Stromal cell of bone marrow (primary cell): Measurements from ENCODE around the gene STK17A.

ENCODE experiments used
- DNase-seq: peaks from one replicate; pipeline ENCODE4 v3.0.0-alpha.2; 2012; ENCODE audit warnings: low read depth

STK17A gene

DNA sequence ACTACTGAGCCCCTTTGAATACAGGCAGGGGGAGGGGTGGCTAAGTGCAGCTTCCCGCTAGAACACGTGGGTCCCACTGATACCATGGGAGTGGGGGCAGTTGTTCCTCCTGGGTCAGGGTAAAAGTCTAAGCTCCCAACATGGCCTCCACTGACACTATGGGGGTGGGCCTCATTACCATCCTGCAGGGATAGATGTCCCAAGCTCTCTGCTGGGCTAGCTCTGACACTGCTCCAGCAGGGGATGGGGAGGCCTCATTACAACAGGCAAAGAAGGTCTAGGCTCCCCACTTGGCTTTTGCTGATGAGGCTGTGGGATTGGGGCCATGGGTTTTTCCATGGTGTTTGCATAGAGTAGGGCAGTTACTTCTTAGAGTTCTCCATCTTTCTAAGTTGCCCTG lies 51.5 kb downstream of the STK17A start:
- DNase-seq: no peak

DNA sequence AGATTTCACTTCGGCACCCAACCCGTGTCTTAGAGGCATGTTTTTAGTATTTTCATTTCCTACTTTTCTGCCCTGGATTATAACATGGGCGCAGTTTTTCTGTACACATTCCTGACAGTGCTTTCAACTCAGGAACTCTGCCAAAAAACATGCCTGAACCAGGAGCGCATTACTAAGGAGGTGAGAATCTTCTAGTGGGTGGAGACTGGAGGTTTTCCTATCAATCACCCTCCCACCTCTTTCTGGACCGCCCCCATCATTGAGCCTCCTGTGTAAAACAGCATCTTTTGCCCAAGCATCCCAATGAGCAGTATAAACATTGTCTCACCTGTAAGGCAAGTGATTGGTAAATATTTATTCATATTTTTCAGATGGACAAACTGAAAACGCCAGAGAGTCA lies 53.2 kb downstream of the STK17A start:
- DNase-seq: no peak

DNA sequence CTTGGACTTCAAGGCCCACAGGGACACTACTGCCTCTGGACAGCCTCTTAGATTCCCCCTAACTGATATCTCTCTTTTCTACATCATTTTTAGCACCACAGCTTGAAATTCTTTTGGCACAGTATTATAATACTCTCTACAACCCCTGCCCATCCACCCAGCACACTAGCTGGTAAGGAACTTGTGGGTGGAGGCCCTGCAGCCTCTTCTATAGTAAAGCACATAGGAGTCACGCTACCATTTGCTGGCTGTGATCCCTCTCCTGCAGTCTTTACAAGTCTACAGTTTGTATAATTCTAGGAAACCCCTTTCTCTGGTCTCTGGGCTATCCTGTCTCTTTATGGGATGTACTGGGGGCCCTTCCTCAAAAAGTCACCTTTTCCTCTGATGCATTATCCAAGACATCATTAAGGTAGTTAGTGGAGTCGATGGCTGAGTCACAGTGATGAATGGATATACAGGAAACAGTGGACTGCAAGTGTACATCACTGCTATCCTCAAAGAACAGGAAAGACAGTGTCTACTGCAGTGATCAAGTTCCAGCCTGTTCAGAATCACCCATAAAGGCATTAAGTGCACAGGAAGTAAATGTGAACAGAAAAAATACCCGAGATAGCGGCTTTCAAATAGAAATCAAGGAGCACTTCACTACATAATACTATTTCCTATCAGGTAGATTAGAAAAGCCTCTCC lies 54.4 kb downstream of the STK17A start:
- no peak for DNase-seq

DNA sequence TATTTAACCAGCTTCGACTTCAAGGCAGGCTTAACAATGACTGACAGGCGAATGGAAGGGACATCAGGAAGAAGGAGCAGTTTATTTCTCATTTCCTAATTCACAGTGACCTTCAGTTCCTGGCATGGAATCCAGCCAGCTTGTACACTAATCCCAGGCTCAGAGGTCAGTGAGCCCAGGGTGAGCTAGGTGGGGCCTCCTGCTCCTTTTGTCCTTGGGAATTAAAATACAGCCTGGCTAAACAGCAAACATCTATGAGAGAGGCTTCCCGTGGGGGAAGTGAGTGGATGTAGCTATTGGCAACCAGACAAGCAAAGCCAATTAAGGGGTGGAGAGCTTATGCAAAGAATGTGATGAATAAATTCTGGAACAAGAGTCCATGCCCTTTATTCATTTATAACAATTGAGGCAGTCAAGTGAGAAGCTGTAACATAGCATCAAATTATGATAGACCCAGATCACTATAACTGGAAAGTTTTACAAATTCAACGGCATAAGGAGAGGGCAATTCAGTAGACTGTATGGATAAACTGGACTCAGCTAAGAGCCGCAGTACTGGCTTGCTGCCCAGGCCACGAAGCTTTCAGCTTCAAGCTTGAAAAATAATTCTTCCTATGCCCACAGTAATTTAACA lies 57.1 kb downstream of the STK17A start:
- peak; percentile 95 for DNase-seq

DNA sequence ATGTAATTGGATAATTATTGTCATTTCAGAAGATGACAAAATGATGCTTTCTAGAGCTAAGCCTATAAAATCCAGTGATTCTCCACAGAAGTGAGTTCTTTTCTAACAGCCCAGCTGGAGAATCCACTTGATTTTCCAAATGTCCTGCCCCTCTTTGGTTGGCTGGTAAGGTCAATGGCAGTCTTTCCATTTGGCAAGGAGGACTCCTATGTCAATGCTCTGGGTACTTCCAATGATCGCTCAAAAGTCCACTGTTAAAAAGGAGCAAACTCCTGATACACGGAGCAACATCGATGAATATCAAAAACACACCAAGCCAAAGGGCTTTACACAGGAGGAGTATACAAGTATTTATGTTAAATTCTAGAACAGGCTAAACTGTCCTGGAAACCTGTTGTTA lies 57.8 kb downstream of the STK17A start:
- no peak for DNase-seq

DNA sequence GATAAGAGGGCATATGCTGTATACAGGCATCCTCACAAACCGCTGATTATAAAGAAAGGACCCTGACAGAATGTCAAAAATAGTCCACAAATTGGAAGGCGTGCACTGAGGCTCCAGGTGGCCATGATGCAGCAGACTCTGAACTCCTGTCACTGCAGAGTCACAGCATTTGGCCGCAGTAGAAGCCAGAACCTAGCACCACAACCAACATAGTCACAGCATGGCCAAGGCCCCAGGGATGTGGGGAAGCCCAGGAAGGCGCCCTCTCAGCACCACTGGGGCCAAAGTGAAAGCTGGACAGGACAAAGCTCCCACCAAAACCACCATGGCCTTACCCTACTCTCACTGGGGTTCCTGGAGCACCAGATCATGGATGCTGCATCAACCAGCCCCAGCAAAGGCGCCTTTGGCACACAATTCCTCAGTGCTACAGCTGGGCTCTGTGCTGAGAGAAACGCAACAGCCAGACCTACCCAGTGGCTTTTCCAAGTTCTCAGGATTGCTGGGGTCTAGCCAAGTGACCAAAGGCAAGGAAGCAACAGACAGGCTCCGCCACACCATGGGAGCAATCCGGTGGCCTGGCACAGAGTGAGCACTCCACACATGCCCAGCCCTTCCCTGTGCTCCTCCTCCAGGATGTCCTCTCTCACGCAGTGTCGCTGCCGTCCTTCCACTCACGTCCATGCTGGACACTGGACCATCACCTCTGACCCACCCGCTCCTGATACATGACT lies 60.2 kb downstream of the STK17A start:
- DNase-seq: no peak

DNA sequence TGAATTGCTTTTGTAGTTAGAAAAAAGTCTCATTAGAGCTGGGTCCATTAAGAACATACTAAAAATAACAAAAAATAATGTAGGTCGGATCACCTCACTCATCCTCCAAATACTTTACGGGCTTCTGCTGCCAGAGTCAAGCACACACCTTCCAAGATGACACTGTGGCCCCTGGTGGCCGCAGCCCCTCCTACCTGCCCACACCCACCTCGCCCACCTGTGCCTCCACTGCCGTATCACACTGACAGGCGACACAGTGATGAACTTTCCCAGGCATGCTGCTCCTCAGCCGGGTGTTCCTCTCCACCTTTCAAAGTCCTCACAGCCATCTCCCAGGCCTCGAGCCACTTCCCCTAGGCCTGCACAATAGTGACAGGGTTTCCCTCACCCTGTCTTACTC lies 60.9 kb downstream of the STK17A start:
- DNase-seq: no peak

DNA sequence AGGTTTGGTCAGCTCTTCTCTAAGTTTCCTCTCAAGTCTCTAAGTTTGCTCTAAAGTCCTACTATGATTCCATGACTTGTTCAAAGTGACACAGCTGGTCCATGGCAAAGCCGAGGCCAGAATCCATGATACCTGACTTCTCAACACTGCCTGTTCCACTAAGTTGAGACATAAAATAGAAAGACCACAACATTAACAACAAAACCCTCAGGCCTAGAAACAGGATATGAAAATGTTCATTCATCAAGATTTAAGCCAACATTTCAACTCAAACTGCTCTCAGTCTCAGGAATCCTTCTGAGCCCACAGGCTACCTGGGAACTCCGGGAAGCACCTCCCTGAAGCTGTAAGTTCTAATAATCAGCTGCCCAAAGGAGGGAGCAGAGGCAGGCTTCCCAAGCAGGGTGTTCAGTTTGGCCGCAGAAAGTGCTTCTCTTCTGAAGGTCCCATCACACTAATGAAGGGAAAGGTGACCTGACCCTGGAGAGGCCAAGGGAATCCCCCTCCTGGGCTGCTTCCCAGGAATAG lies 62.9 kb downstream of the STK17A start:
- DNase-seq: no peak

DNA sequence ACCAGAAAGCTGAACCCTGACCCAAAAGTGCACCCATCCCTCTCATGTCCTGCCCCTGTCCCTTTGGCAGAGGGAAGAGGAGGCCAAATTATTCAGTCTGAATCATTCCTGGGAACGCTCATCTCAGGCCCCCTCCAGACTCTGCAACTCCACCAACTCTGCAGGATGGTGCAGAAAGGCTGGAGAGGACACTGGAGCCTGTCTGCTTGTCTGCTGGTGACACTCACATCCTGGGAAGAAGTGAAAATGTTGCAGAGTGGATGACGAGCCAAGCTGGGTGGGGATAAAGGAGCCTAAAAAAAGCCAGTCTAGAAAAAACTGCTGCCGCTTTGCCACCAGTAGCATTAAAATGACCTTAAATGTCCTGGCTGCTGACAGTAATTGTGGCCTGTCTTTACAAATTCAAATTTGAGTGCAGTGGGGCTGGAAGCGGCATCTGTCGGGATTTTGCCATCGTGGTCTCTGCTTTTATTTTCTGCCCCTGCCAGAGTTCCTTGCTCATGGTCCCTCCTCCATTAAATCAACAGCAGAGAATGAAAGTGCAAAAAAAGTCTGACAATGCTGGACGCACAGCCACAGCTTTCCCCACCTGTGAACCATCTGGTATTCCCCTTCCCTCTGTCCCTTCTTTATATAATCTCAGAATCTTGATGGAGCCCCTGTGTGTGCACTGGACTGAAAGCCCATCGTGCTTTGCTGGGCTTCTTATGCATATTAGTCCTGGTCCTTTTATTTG lies 63.9 kb downstream of the STK17A start:
- DNase-seq: peak; percentile 52

DNA sequence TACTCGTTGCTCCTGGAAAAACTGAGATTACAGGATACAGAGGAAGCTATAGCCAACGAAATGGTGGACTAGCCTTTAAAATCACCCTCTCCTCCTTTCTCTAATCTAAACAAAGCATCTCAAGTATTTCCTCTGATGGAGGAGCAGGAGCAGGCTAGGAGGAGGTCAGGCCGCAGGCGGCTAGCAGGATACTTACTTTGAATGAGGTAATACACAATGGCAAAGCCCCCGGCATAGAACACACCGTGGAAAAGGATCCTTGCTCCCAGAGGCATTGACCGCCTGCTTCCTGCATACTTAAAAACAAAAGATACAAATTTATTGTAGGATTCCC lies 64.4 kb downstream of the STK17A start:
- no peak for DNase-seq

DNA sequence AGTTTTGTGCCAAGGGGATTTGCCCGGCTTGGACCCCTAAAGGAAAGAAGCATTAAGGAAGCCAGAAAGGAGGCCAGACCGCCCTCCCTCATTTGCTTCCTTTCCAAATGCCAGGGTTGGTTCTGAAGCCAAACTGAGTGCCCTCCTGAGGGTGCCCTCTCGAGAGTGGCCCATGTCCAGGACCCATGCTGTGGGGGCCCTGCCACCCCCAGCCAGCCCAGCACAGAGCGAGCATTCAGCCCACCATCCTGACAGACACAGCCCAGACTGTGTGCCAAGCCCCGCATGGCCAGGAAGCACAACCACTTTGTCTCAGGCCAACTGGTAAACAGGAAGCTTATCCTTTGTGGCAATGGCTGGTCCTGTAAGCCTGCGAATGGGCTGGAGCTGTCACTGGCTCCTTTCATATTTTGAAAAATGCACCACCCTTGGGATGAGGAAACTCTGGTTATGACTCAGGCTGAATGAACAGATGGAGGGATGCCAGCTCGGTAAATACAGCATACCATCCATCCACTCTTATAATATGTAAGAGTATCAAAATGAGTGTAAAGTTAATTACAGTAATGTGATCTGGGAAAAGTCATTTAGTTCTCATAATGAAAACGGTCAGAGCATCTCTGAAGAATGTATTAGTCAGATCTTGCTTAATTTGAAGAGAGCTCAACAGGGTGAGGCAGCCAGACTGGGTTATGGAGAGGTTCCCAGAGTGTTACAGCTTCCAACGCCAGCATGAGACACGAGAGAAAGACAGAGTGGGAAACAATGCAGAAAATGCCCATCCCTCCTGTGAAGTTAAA lies 65.0 kb downstream of the STK17A start:
- peak; percentile 99 for DNase-seq

DNA sequence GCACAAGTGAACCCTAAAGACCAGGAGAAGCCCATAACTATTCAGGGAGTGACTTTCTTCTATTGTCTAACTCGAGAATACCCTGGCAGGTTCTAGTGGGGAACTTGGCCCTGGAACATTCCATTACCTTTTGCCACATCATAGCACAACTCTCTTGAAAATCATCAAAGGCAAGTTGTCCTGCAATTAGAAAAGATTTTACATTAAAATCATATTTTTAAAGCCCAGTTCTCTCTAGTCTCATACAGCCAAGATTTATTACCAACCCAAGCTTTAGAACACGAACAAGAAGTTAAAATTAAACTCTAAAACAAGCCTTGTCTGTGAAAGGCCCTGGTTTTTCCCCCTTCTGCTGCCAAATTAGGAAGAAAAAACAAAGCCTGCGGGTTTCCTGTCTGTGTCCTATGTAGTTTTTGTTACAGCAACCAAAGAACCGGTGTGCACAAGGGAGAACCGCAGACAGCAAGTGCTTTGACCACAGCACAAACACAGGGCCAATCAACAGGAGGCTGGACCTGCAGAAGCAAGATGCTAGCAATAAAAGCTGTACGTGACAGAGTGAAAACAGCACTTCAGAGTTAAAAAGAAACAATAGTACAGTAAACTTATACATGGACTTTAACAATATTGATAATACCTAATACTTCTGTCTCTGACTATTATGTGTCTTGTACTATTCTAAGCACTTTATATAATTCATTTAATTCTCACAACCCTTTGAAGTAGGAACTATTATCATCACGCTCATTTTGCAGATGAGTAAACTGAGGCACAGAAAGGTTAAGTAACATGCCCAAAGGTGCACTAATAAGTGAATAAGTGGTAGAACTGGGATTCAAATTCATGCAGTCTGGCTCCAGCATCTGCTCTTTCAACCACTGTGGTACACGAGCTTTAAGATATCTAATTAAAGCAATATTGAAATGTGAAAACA lies 65.8 kb downstream of the STK17A start:
- DNase-seq: peak; percentile 15

DNA sequence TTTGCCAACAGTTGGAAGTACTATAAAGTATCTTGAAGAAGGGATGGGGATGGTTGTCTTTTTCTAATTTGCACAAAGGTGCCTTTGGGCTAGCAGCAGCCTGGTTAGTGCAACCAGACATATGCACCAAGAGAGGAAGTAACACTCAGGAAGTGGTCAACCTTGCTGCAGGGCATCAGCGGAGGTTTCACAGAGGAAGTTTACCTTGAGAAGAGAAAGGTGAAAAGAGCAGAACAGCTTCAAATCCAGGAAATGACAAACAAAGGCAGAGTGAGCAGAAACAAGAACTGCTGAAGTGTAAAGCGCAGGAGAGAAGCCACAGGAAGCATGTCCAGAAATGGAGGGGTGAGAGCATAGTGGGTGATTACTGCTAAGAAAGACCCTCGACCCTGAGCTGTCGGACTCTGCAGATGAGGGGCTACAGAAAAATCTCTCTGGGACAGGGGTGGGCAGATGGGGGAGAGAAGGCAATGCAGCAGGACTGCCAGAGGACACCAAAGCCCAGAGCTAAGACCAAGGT lies 66.9 kb downstream of the STK17A start:
- DNase-seq: no peak

DNA sequence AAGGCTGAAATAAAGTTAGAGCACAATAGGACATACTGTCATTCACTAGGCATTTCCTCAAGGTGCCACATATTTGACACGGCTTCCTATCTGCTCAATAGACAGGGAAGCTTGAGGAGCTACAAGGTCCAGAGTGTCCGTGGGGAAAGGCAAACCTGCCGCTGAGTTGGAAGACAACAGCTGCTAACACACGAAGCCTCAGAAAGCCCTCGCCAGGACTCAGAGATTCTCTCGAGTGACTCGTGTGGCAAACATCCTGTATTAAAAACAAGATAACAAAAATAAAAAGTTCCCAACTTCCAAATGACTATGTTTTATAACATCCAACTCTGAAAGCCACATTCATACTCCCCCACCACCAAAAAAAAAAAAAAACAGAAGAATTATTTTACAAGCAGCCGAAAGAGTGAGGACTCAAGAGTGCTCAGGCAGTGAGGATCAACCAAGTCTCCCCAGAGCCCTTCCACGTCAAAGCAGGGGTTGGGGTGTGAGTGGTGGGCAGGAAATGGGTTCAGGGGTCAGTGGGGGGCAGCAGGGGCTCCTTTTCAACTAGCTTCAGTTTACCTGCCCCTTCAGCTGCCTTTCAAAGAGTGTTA lies 67.6 kb downstream of the STK17A start:
- peak; percentile 45 for DNase-seq

DNA sequence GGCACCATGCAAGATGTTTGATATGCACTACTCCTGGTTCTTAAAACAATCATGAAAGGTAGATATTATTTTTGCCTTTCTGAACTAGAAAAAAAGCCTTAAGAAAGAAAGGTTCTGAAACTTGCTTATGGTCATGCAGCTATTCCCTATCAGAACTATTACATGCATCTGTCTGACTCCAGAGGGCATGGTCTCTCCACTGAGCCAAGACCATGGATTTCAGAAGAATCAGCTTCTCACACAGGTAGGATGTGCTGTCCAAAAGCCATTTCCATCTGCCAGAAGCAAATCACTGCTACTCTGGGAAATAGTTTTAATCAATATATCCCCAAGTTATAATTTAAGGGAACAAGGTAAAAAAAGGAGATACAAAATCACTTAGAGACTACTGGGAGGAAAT lies 69.5 kb downstream of the STK17A start:
- DNase-seq: no peak

DNA sequence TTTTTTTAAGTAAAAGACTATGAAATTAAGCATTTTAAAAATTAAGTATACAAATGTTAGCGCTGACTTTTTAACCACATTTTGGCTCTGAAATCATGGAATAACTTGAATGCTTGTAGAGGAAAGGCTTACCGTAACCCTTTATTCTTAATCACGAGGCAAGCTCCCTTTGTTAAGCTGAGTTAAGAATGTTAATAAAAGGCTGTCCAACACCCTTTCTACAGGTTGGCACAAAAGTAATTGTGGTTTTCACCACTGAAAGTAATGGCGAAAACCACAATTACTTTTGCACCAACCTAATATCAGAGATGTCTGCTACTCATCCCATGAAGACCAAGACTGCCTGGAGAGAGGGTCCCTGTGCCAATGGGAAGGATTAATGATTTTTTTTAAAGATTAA lies 70.6 kb downstream of the STK17A start:
- no peak for DNase-seq

DNA sequence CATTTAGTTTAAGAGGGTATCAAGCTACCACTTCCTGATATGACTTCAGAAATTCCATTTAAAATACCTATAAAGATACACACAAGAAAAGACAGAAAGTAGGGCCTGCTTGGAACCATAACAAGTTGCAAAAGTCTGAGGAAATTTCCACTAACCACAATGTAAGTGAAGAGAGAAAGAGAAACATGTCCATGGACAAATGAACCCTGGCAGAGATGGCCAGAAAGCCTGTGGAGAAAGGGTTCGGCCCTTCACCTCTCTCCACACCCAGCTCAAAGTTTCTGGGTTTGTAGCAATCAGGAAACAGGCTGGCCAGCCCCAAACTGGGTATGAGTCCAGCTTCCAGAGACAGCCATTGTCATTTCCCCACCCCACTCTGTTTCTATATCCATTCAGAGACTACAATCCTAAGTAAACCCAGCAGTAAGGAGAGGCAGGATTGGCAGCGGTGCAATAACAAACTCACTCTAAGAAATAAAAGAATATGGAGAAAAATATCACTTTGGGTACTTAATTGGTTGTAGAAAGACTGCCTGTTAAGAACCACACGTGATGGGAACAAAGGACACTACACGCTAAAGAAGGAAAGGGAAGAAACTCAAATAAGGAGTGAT lies 71.1 kb downstream of the STK17A start:
- no peak for DNase-seq

DNA sequence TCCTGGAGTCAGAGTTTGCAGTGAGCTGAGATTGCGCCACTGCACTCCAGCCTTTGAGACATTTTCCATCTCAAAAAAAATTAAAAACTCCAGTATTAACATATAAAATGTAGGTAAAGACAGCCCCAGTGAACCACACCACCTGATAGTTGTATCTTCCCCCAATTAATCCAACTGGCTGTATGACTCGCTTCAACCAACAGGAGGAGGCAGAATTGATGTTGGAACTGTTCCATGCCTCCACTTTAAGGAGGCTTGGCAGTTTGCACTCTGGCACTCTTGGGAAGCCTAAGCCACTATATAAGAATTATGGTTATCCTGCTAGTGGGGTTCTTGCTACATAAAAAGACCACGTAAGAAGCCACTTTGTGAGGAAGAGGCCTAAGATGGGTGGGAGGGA lies 72.7 kb downstream of the STK17A start:
- DNase-seq: no peak

DNA sequence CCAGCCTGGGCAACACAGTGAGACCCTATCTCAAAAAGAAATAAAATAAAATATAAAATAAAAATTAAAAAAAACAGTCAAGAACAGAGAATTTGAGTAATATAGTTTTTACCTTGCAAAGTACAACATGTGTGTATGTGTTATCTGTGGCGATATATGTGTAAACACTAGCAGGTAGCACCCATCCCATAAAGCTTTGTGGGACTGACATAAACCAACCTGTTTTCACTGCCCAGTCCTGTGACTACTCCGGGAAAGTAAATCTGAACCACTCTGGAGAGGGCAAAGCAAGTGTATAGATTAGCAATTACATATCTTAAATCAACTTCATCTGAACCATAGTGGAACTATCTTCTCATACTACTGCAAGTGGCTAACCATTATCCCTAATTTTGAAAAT lies 74.1 kb downstream of the STK17A start:
- no peak for DNase-seq
